ENCODE measurements around the gene FAM229B. TPM values are rescaled to one million over a fixed set of nuclear protein-coding genes. Genes with fewer than 3 reads are reported as not detected.
"Not testable (repeated sequence)": the region's sequence is repeated elsewhere in the genome, so short reads cannot be mapped to it uniquely, and the experiment has no call there.

Gene FAM229B
- total RNA-seq, 1 donor from 2014 or later, result 31.8 TPM

GRCh38 chr6:112096901-112097300 is 9.5 kb downstream of the FAM229B start:
- H3K4me2 ChIP-seq (ENCODE audit: low read length), result no peak overlapping the region
- no peaks in the 10 kb centered on the region for H3K9me3 ChIP-seq (ENCODE audit: insufficient read depth, low read depth, low read length)
- no peaks in the 10 kb centered on the region for H3K79me2 ChIP-seq (ENCODE audit: insufficient read depth, low read length)
- FAIRE-seq (no peak), DNase-seq (ENCODE audit: low read depth) (no peak)
- H4K20me1 ChIP-seq (ENCODE audit: insufficient read depth, low read length), result no peaks in the 10 kb centered on the region
- TF ChIP-seq EZH2 (IDR thresholded peaks at IDR 0.05; ENCODE audit: insufficient read depth, low read length) (no peak), CTCF (IDR thresholded peaks at IDR 0.05; ENCODE audit: insufficient read depth, low read depth, low read length) (no peak)
- Mint-ChIP-seq H3K9me3 (ENCODE audit: unreplicated experiment) (no peaks in the 10 kb centered on the region), H3K4me1 (ENCODE audit: low read depth, unreplicated experiment) (no peaks in the 10 kb centered on the region), H3K36me3 (ENCODE audit: low read depth, unreplicated experiment) (peaks cover 6% of the 10 kb centered on the region), H3K27ac (ENCODE audit: unreplicated experiment) (no peak overlapping the region), H3K27me3 (ENCODE audit: low read depth, unreplicated experiment) (no peaks in the 10 kb centered on the region), H3K4me3 (ENCODE audit: unreplicated experiment) (no peak overlapping the region)
- H3K27me3 ChIP-seq (ENCODE audit: insufficient read depth, low read length), result no peaks in the 10 kb centered on the region
- H3K9ac ChIP-seq (ENCODE audit: low read length), result no peak overlapping the region
- no peaks in the 10 kb centered on the region for H3K36me3 ChIP-seq (ENCODE audit: insufficient read depth, low read length)
- H2AFZ ChIP-seq (ENCODE audit: low read depth, low read length), result no peak overlapping the region
- no peaks in the 10 kb centered on the region for H3K4me1 ChIP-seq (ENCODE audit: insufficient read depth, low read length)
- H3K27ac ChIP-seq (ENCODE audit: low read depth, low read length), result no peak overlapping the region
- no peak overlapping the region for H3K4me3 ChIP-seq (ENCODE audit: insufficient read depth, low read depth, low read length)

GRCh38 chr6:112100561-112100960 is 13.2 kb downstream of the FAM229B start:
- H3K9me3 ChIP-seq (ENCODE audit: insufficient read depth, low read depth, low read length), result no peaks in the 10 kb centered on the region
- Mint-ChIP-seq H3K36me3 (ENCODE audit: low read depth, unreplicated experiment) (peaks cover 9% of the 10 kb centered on the region), H3K4me3 (ENCODE audit: unreplicated experiment) (no peak overlapping the region), H3K27me3 (ENCODE audit: low read depth, unreplicated experiment) (no peaks in the 10 kb centered on the region), H3K27ac (ENCODE audit: unreplicated experiment) (no peak overlapping the region), H3K9me3 (ENCODE audit: unreplicated experiment) (no peaks in the 10 kb centered on the region), H3K4me1 (ENCODE audit: low read depth, unreplicated experiment) (no peaks in the 10 kb centered on the region)
- FAIRE-seq (no peak), DNase-seq (ENCODE audit: low read depth) (no peak)
- no peaks in the 10 kb centered on the region for H4K20me1 ChIP-seq (ENCODE audit: insufficient read depth, low read length)
- H3K27ac ChIP-seq (ENCODE audit: low read depth, low read length), result no peak overlapping the region
- no peaks in the 10 kb centered on the region for H3K79me2 ChIP-seq (ENCODE audit: insufficient read depth, low read length)
- no peak overlapping the region for H2AFZ ChIP-seq (ENCODE audit: low read depth, low read length)
- no peak for TF ChIP-seq CTCF (IDR thresholded peaks at IDR 0.05; ENCODE audit: insufficient read depth, low read depth, low read length)
- TF ChIP-seq EZH2 (IDR thresholded peaks at IDR 0.05; ENCODE audit: insufficient read depth, low read length), result no peak
- H3K27me3 ChIP-seq (ENCODE audit: insufficient read depth, low read length), result no peaks in the 10 kb centered on the region
- H3K9ac ChIP-seq (ENCODE audit: low read length), result no peak overlapping the region
- H3K36me3 ChIP-seq (ENCODE audit: insufficient read depth, low read length), result no peaks in the 10 kb centered on the region
- H3K4me3 ChIP-seq (ENCODE audit: insufficient read depth, low read depth, low read length), result no peak overlapping the region
- H3K4me2 ChIP-seq (ENCODE audit: low read length), result no peak overlapping the region
- H3K4me1 ChIP-seq (ENCODE audit: insufficient read depth, low read length), result no peaks in the 10 kb centered on the region

- not testable (repeated sequence) for H3K4me2 ChIP-seq (ENCODE audit: low read length); H3K36me3 Mint-ChIP-seq (ENCODE audit: low read depth, unreplicated experiment); H3K4me3 ChIP-seq (ENCODE audit: insufficient read depth, low read depth, low read length); H3K4me1 Mint-ChIP-seq (ENCODE audit: low read depth, unreplicated experiment); H3K27me3 ChIP-seq (ENCODE audit: insufficient read depth, low read length); H3K27me3 Mint-ChIP-seq (ENCODE audit: low read depth, unreplicated experiment); H3K4me3 Mint-ChIP-seq (ENCODE audit: unreplicated experiment); H2AFZ ChIP-seq (ENCODE audit: low read depth, low read length); FAIRE-seq; DNase-seq (ENCODE audit: low read depth); H3K9ac ChIP-seq (ENCODE audit: low read length); H4K20me1 ChIP-seq (ENCODE audit: insufficient read depth, low read length); H3K9me3 ChIP-seq (ENCODE audit: insufficient read depth, low read depth, low read length); H3K79me2 ChIP-seq (ENCODE audit: insufficient read depth, low read length); H3K9me3 Mint-ChIP-seq (ENCODE audit: unreplicated experiment); H3K4me1 ChIP-seq (ENCODE audit: insufficient read depth, low read length); H3K27ac ChIP-seq (ENCODE audit: low read depth, low read length); H3K27ac Mint-ChIP-seq (ENCODE audit: unreplicated experiment)
- peaks cover 11% of the 10 kb centered on the region for H3K36me3 ChIP-seq (ENCODE audit: insufficient read depth, low read length)
Observed at GRCh38 chr6:112106026-112106425, 18.6 kb downstream of the FAM229B start.
